ENCODE data around the gene MLLT3.

- TF ChIP-seq, protein P1, sequence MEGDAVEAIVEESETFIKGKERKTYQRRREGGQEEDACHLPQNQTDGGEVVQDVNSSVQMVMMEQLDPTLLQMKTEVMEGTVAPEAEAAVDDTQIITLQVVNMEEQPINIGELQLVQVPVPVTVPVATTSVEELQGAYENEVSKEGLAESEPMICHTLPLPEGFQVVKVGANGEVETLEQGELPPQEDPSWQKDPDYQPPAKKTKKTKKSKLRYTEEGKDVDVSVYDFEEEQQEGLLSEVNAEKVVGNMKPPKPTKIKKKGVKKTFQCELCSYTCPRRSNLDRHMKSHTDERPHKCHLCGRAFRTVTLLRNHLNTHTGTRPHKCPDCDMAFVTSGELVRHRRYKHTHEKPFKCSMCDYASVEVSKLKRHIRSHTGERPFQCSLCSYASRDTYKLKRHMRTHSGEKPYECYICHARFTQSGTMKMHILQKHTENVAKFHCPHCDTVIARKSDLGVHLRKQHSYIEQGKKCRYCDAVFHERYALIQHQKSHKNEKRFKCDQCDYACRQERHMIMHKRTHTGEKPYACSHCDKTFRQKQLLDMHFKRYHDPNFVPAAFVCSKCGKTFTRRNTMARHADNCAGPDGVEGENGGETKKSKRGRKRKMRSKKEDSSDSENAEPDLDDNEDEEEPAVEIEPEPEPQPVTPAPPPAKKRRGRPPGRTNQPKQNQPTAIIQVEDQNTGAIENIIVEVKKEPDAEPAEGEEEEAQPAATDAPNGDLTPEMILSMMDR (IDR thresholded peaks at IDR 0.05 in 4 of 5, conservative IDR thresholded peaks at IDR 0.05 in 1 of 5) = no peak
- no peak for TF ChIP-seq POLR2A (IDR thresholded peaks at IDR 0.05)
These were observed 122.2 kb downstream of the MLLT3 start for GRCh38 chr9:20500101-20500500.
